Liver (tissue), 3 donors: ENCODE results near the gene PFN3.

Source experiments
- FOXA1 ChIP-seq: IDR thresholded peaks from 2 replicates; pipeline ENCODE4 v1.6.1; 2016; ENCODE audit warnings: antibody characterized with exemption
- GABPA ChIP-seq, 2 donors: IDR thresholded peaks in 1 of 2; conservative IDR thresholded peaks in 1 of 2; 2 replicates each; pipeline ENCODE4 v1.6.1; 2016; ENCODE audit warnings: antibody characterized with exemption in 2 of 2, mild to moderate bottlenecking in 1 of 2, moderate library complexity in 1 of 2
- JUND ChIP-seq, 2 donors: IDR thresholded peaks; 2 replicates each; pipeline ENCODE4 v1.6.1; 2016; ENCODE audit warnings: antibody characterized with exemption in 2 of 2
- NR2F2 ChIP-seq: IDR thresholded peaks from 2 replicates; pipeline ENCODE4 v1.6.1; 2016; ENCODE audit warnings: antibody characterized with exemption
- SP1 ChIP-seq: IDR thresholded peaks from 2 replicates; pipeline ENCODE4 v1.6.1; 2018; ENCODE audit warnings: antibody characterized with exemption, mild to moderate bottlenecking
- TF ChIP-seq, protein P1 (sequence below): fragments of 150-350 bp; IDR thresholded peaks from 2 replicates; pipeline ENCODE4 v1.5.1; 2017; ENCODE audit warnings: improper control_type of control experiment, low read depth, low read length; ENCODE audit not compliant: missing input control
- TF ChIP-seq, protein P2 (sequence below): IDR thresholded peaks from 2 replicates; pipeline ENCODE4 v1.6.1; 2016; ENCODE audit warnings: antibody characterized with exemption
- TF ChIP-seq, protein P3 (sequence below): IDR thresholded peaks from 2 replicates; pipeline ENCODE4 v1.6.1; 2016; ENCODE audit warnings: antibody characterized with exemption
- TF ChIP-seq, protein P4 (sequence below): IDR thresholded peaks from 2 replicates; pipeline ENCODE4 v1.6.1; 2016; ENCODE audit warnings: antibody characterized with exemption, mild to moderate bottlenecking
- donor health status: healthy.
- donor health status: healthy.

DNA sequence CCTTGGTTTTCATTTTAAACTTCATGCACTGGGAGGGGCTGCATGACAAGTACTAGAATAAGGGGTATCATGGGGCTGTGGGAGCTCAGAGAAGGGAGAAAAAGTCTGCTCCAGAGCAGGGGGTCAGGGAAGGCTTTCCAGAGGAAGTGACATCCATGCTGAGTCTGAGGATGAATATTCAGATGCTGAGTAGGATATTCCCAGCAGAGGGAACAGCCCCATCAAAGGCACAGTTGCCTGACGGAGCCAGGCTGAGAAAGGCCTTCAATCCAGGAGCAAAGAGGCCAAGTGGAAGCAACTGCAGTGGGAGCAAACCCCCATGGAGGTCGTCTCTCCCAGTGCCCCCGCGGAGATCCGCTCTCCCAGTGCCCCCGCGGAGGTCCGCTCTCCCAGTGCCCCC lies 4.4 kb downstream of the PFN3 start:
- TF ChIP-seq, protein P1, sequence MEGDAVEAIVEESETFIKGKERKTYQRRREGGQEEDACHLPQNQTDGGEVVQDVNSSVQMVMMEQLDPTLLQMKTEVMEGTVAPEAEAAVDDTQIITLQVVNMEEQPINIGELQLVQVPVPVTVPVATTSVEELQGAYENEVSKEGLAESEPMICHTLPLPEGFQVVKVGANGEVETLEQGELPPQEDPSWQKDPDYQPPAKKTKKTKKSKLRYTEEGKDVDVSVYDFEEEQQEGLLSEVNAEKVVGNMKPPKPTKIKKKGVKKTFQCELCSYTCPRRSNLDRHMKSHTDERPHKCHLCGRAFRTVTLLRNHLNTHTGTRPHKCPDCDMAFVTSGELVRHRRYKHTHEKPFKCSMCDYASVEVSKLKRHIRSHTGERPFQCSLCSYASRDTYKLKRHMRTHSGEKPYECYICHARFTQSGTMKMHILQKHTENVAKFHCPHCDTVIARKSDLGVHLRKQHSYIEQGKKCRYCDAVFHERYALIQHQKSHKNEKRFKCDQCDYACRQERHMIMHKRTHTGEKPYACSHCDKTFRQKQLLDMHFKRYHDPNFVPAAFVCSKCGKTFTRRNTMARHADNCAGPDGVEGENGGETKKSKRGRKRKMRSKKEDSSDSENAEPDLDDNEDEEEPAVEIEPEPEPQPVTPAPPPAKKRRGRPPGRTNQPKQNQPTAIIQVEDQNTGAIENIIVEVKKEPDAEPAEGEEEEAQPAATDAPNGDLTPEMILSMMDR = no peak
- TF ChIP-seq GABPA (IDR thresholded peaks at IDR 0.05 in 1 of 2, conservative IDR thresholded peaks at IDR 0.05 in 1 of 2) = no peak
- TF ChIP-seq, protein P2, sequence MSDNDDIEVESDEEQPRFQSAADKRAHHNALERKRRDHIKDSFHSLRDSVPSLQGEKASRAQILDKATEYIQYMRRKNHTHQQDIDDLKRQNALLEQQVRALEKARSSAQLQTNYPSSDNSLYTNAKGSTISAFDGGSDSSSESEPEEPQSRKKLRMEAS = no peak
- TF ChIP-seq, protein P3, sequence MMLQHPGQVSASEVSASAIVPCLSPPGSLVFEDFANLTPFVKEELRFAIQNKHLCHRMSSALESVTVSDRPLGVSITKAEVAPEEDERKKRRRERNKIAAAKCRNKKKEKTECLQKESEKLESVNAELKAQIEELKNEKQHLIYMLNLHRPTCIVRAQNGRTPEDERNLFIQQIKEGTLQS = no peak
- TF ChIP-seq NR2F2 = no peak
- TF ChIP-seq, protein P4, sequence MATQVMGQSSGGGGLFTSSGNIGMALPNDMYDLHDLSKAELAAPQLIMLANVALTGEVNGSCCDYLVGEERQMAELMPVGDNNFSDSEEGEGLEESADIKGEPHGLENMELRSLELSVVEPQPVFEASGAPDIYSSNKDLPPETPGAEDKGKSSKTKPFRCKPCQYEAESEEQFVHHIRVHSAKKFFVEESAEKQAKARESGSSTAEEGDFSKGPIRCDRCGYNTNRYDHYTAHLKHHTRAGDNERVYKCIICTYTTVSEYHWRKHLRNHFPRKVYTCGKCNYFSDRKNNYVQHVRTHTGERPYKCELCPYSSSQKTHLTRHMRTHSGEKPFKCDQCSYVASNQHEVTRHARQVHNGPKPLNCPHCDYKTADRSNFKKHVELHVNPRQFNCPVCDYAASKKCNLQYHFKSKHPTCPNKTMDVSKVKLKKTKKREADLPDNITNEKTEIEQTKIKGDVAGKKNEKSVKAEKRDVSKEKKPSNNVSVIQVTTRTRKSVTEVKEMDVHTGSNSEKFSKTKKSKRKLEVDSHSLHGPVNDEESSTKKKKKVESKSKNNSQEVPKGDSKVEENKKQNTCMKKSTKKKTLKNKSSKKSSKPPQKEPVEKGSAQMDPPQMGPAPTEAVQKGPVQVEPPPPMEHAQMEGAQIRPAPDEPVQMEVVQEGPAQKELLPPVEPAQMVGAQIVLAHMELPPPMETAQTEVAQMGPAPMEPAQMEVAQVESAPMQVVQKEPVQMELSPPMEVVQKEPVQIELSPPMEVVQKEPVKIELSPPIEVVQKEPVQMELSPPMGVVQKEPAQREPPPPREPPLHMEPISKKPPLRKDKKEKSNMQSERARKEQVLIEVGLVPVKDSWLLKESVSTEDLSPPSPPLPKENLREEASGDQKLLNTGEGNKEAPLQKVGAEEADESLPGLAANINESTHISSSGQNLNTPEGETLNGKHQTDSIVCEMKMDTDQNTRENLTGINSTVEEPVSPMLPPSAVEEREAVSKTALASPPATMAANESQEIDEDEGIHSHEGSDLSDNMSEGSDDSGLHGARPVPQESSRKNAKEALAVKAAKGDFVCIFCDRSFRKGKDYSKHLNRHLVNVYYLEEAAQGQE = no peak
- TF ChIP-seq SP1 = no peak
- no peak for TF ChIP-seq FOXA1
- no peak for TF ChIP-seq JUND (IDR thresholded peaks at IDR 0.05)
